Adrenal gland (tissue), 12 donors: Measurements from ENCODE around the gene EMILIN2. TPM values are rescaled to one million over a fixed set of nuclear protein-coding genes. Genes with fewer than 3 reads are reported as not detected.

Experiments used
- DNase-seq, 7 donors: peaks; one replicate each; pipeline ENCODE4 v3.0.0-alpha.2; 2019 to 2020
- H3K27ac ChIP-seq, 5 donors: fragments of 200-600 bp; sonication (generic) in 4 of 5; 1 replicate in 3 of 5; 2 replicates in 2 of 5; pipeline versions ENCODE4 v1.5.1 to v1.8.0; 2016 to 2020; ENCODE audit warnings: mild to moderate bottlenecking in 1 of 5
- H3K27me3 ChIP-seq: fragments of 200-600 bp; 2 replicates; pipeline ENCODE4 v1.8.0; 2021
- H3K36me3 ChIP-seq, 2 donors: fragments of 200-600 bp; replicated peaks in 1 of 2; 1 replicate in 1 of 2; 2 replicates in 1 of 2; pipeline versions ENCODE4 v1.5.1 to v1.8.0; 2018 to 2022
- H3K4me1 ChIP-seq, 2 donors: fragments of 200-600 bp; replicated peaks in 1 of 2; 1 replicate in 1 of 2; 2 replicates in 1 of 2; pipeline versions ENCODE4 v1.5.1 to v1.8.0; 2018 to 2021
- H3K4me3 ChIP-seq, 4 donors: fragments of 200-600 bp; sonication (generic) in 3 of 4; one replicate each; pipeline ENCODE4 v1.5.1; 2016 to 2018
- H3K9me3 ChIP-seq, 3 donors: fragments of 200-600 bp; sonication (generic) in 1 of 3; replicated peaks in 1 of 3; 1 replicate in 2 of 3; 2 replicates in 1 of 3; pipeline versions ENCODE4 v1.5.1 to v1.8.0; 2016 to 2021
- CTCF ChIP-seq, 6 experiments: fragments of 450-650 bp in 4 of 6; fragments of 200-600 bp in 2 of 6; sonication (generic) in 1 of 6; IDR thresholded peaks; 1 replicate in 5 of 6; 2 replicates in 1 of 6; pipeline versions ENCODE4 v1.5.1 to v1.8.0; 2016 to 2021; ENCODE audit warnings: antibody characterized with exemption in 6 of 6, mild to moderate bottlenecking in 2 of 6, moderate library complexity in 1 of 6
- POLR2A ChIP-seq, 2 donors: fragments of 450-650 bp; IDR thresholded peaks; one replicate each; pipeline ENCODE4 v1.6.1; 2017; ENCODE audit warnings: antibody characterized with exemption in 2 of 2, mild to moderate bottlenecking in 2 of 2, moderate library complexity in 1 of 2
- WGBS, 4 donors: extraction: QIAGEN DNeasy Blood & Tissue Kit in 2 of 4; methylation state at CpG; one replicate each; pipeline versions ENCODE4 v1.1.5 to v1.1.7; 2013 to 2017; 5-methylcytosine and 5-hydroxymethylcytosine counted together
- intact Hi-C, 2 donors: fragments of 100-400 bp; cut with DNase I; formaldehyde crosslinking; loops; one replicate each; pipeline versions ENCODE4 v1.14.1 to v1.15.0; 2022 to 2023
- polyA plus RNA-seq, 3 donors: library from polyadenylated mRNA; stranded (reverse); fragments of 200-250 nt in 2 of 3; fragments of 350-450 nt in 1 of 3; fragmentation: Illumina TruSeq in 1 of 3; extraction: RNeasy Lipid Tissue Mini Kit (QIAGEN cat#74804) in 1 of 3; gene quantifications; one replicate each; pipeline ENCODE4 v1.2.3, GENCODE V29; 2013 to 2014
- total RNA-seq, 9 donors: library from RNA; depleted of rRNA in 4 of 9; stranded (reverse); fragments of >200 nt in 4 of 9; fragments of 120-200 nt in 1 of 9; fragmentation: NEBNext Ultra II Directional in 1 of 9; extraction: Animal tissue kit (Norgen Biotek cat#: 25700) in 1 of 9; gene quantifications; one replicate each; pipeline versions ENCODE4 v1.1.0 to v1.2.4, GENCODE V29; 2013 to 2023
- donor health status: healthy with polysubstance abuse.
- donor health status: Bipolar disorder and iron deficiency.
- donor health status: DM: yes; HTN: yes; CAD: no.
- donor health status: DM: no; HTN: no; CAD: no.
- donor health status: DM: no; HTN: no; CAD: no.
- donor health status: DM: yes; HTN: yes; CAD: no.

Gene EMILIN2
- total and polyA plus RNA-seq, 12 donors: 3.3 to 20.8 (median 9.3) TPM

DNA sequence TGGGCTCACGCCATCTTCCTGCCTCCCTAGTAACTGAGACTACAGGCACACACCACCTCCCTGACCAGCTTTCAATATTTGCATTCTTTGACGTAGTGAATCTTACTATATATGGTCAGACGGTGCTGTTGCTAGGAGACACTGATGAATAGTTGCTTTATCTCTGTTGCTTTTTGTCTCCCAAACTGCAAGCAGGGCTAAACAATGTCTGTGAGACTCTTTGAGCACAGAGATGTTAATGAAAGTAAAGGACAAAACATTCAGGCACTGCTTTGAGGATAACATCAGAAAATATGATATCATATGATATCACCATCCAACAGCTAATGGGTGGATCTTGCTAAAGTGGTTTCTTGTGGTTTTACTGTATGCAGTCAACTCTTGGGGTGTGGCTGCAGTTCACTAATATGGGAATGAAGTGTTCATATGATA is 43.0 kb downstream of the EMILIN2 start:
- Histone ChIP-seq H3K4me1 (no peaks in the 10 kb centered on the region), H3K27ac (no peak overlapping the region), H3K9me3 (no peaks in the 10 kb centered on the region), H3K36me3 (no peaks in the 10 kb centered on the region), H3K4me3 (no peak overlapping the region), H3K27me3 (peaks cover 4% of the 10 kb centered on the region)
- 63 to 77% (median 71%) methylated on average over 3 of the region's 3 CpGs for WGBS, 4 donors
- TF ChIP-seq CTCF (IDR thresholded peaks at IDR 0.05) (no peak), POLR2A (IDR thresholded peaks at IDR 0.05) (no peak)
- intact Hi-C loops: loop anchor here in 1 of 2 donors (10.0 kb wide), 1 partner anchor 55 kb away; no protein-coding TSS in a partner anchor
- no peak for DNase-seq

- Histone ChIP-seq H3K36me3 (no peaks in the 10 kb centered on the region), H3K4me3 (no peak overlapping the region), H3K27ac (no peak overlapping the region), H3K4me1 (no peaks in the 10 kb centered on the region), H3K27me3 (peaks cover 4% of the 10 kb centered on the region), H3K9me3 (no peaks in the 10 kb centered on the region)
- intact Hi-C loops: loop anchor here in 1 of 2 donors (10.0 kb wide), 1 partner anchor 56 kb away; no protein-coding TSS in a partner anchor
- no peak for DNase-seq
- WGBS, 4 donors: 81 to 86% (median 85%) methylated on average over 5 of the region's 5 CpGs
- TF ChIP-seq CTCF (IDR thresholded peaks at IDR 0.05) (no peak), POLR2A (IDR thresholded peaks at IDR 0.05) (no peak)
These were observed 43.8 kb downstream of the EMILIN2 start for GRCh38 chr18:2890606-2891005.

- no peak overlapping the region for H3K27ac ChIP-seq
- WGBS, 4 donors: 77 to 85% (median 84%) methylated on average over 20 of the region's 20 CpGs
- no peaks in the 10 kb centered on the region for H3K36me3 ChIP-seq
- TF ChIP-seq CTCF (IDR thresholded peaks at IDR 0.05) (no peak), POLR2A (IDR thresholded peaks at IDR 0.05) (no peak)
- no peaks in the 10 kb centered on the region for H3K4me1 ChIP-seq
- no peak overlapping the region for H3K4me3 ChIP-seq
- no peak for DNase-seq
- H3K9me3 ChIP-seq: no peaks in the 10 kb centered on the region
- H3K27me3 ChIP-seq: peaks cover 4% of the 10 kb centered on the region
- intact Hi-C loops: loop anchor here in 1 of 2 donors (10.0 kb wide), 1 partner anchor 57 kb away; no protein-coding TSS in a partner anchor
These were observed 45.0 kb downstream of the EMILIN2 start for GRCh38 chr18:2891526-2892431.

GRCh38 chr18:2893056-2893455 is 46.2 kb downstream of the EMILIN2 start:
- H3K4me1 ChIP-seq: no peaks in the 10 kb centered on the region
- intact Hi-C loops: loop anchor here in 1 of 2 donors (10.0 kb wide), 1 partner anchor 58 kb away; no protein-coding TSS in a partner anchor
- H3K4me3 ChIP-seq: no peak overlapping the region
- TF ChIP-seq POLR2A (IDR thresholded peaks at IDR 0.05) (no peak), CTCF (IDR thresholded peaks at IDR 0.05) (no peak)
- H3K36me3 ChIP-seq: no peaks in the 10 kb centered on the region
- DNase-seq: no peak
- no peaks in the 10 kb centered on the region for H3K9me3 ChIP-seq
- H3K27me3 ChIP-seq: peaks cover 4% of the 10 kb centered on the region
- H3K27ac ChIP-seq: no peak overlapping the region
- WGBS, 4 donors: 75 to 84% (median 78%) methylated on average over 4 of the region's 4 CpGs
